ENCODE data around the gene PARP1. TPM values are rescaled to one million over a fixed set of nuclear protein-coding genes. Genes with fewer than 3 reads are reported as not detected.

Gene PARP1
- total RNA-seq, 1 donor from 2014 or later: 18.4 TPM

DNA sequence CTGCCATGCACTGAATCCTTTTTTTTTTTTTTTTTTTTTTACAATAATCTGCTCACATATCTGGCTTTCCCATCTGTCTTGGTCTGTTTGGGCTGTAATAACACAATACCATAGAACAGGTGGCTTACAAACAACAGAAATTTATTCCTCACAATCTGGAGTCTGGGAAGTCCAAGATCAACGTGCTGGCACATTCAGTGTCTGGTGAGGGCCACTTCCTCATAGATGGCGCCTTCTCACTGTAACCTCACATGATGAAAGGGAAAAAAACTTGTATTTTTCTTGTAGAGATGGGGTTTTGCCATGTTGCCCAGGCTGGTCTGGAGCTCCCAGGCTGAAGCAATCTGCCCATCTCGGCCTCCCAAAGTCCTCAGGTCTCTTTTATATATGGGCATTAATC lies 13.0 kb upstream of the PARP1 start:
- no peak for FAIRE-seq
- Histone ChIP-seq H3K27me3 (ENCODE audit: control insufficient read depth, insufficient read depth, low read length) (no peaks in the 10 kb centered on the region), H3K36me3 (ENCODE audit: control insufficient read depth, insufficient read depth, low read length) (no peaks in the 10 kb centered on the region), H3K4me3 (ENCODE audit: low read depth, low read length) (no peak overlapping the region)
- TF ChIP-seq, protein P1, sequence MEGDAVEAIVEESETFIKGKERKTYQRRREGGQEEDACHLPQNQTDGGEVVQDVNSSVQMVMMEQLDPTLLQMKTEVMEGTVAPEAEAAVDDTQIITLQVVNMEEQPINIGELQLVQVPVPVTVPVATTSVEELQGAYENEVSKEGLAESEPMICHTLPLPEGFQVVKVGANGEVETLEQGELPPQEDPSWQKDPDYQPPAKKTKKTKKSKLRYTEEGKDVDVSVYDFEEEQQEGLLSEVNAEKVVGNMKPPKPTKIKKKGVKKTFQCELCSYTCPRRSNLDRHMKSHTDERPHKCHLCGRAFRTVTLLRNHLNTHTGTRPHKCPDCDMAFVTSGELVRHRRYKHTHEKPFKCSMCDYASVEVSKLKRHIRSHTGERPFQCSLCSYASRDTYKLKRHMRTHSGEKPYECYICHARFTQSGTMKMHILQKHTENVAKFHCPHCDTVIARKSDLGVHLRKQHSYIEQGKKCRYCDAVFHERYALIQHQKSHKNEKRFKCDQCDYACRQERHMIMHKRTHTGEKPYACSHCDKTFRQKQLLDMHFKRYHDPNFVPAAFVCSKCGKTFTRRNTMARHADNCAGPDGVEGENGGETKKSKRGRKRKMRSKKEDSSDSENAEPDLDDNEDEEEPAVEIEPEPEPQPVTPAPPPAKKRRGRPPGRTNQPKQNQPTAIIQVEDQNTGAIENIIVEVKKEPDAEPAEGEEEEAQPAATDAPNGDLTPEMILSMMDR (IDR thresholded peaks at IDR 0.05; ENCODE audit: insufficient read depth, low read length, severe bottlenecking): no peak
- DNase-seq (ENCODE audit: low read depth): no peak

DNA sequence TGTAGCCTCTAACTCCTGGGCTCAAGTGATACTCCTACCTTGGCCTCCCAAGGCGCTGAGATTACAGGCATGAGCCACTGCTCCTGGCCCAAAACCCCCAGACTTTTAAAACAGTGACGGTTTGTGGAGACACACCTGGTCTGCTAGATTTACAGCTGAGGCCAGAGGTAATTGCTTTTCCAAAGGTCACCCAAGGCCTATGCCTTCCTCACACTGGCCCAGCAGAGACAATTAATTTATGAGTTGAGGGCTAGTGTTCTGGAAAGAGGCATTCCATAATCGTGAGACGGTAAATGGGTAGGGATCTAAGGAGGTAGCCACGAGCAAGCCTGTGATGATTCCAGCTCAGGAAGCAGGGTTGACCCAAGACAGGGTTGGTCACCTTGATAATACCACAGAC lies 12.4 kb upstream of the PARP1 start:
- Histone ChIP-seq H3K27me3 (ENCODE audit: control insufficient read depth, insufficient read depth, low read length) (no peaks in the 10 kb centered on the region), H3K4me3 (ENCODE audit: low read depth, low read length) (no peak overlapping the region), H3K36me3 (ENCODE audit: control insufficient read depth, insufficient read depth, low read length) (no peaks in the 10 kb centered on the region)
- TF ChIP-seq, protein P1 (IDR thresholded peaks at IDR 0.05; ENCODE audit: insufficient read depth, low read length, severe bottlenecking): no peak
- DNase-seq (ENCODE audit: low read depth): no peak
- FAIRE-seq: no peak

DNA sequence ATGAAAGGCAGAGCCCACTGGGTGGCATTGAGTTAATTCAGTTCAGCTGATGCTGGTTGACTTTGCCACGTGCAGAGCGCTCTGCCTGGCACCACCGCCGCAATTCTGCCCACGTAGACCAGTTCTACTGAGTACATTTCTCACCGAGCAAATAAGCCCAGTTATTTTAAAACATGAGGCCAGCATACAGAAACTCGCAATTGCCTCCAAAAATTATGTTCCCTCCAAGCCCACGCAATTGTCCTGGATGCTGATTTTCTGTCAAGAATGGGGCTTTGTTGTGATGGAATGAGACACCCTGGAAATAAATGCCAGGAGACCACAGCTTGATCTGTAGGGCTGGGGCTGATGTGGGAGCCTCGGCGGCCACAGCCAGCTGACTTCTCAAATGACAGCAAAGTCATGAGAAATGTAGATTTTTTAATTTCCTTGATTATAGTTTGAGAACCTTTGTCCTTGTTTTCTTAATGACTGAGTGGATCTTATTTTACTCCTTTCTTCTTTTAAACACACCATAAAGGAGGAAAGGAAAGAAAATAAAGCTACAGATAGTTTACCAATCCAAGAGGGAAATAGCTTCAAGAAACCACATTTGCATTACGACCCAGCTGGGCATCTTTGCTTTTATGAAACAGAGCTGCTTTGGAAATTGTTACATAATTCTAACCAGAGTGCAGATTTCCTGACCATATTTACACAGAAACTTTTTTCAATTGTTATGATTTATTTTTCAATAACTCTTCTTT lies 11.6 kb upstream of the PARP1 start:
- TF ChIP-seq, protein P1 (IDR thresholded peaks at IDR 0.05; ENCODE audit: insufficient read depth, low read length, severe bottlenecking): no peak
- Histone ChIP-seq H3K36me3 (ENCODE audit: control insufficient read depth, insufficient read depth, low read length) (no peaks in the 10 kb centered on the region), H3K27me3 (ENCODE audit: control insufficient read depth, insufficient read depth, low read length) (no peaks in the 10 kb centered on the region), H3K4me3 (ENCODE audit: low read depth, low read length) (no peak overlapping the region)
- no peak for DNase-seq (ENCODE audit: low read depth)
- FAIRE-seq: no peak

DNA sequence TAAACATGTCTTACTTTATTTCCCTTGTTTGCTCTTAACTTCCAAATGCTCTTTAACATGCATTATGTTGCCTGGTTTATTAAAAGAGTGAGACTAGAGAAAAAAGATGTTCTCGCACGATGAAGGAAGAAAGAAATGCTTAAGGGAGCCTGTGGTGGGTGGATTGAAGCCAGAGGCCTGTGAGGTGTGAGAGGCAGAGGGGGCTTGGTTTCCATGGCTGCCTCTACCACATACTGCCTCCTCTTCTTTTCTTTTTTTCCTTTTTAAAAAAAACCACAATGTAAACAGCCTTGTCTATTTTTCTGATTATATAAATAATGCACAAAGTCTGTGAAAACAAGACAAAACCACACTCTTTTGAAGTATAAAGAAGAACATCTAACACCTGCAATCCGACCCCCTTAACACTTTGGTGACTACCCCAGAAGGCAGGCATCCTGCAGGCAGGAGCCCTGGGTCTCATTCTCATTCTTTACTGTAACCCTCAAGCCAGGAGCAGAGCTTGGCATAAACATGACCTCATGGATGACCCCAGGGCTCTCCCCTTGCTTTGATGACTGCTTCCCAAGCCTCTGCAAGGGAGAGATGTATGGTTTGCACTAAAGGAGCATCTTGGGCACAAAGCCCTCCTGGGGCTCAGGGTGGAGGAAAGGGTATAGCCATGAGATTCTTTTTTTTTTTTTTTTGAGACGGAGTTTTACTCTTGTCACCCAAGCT lies 10.1 kb upstream of the PARP1 start:
- no peak overlapping the region for H3K4me3 ChIP-seq (ENCODE audit: low read depth, low read length)
- TF ChIP-seq, protein P1 (IDR thresholded peaks at IDR 0.05; ENCODE audit: insufficient read depth, low read length, severe bottlenecking): no peak
- no peaks in the 10 kb centered on the region for H3K36me3 ChIP-seq (ENCODE audit: control insufficient read depth, insufficient read depth, low read length)
- DNase-seq (ENCODE audit: low read depth): no peak
- no peaks in the 10 kb centered on the region for H3K27me3 ChIP-seq (ENCODE audit: control insufficient read depth, insufficient read depth, low read length)
- FAIRE-seq: no peak

DNA sequence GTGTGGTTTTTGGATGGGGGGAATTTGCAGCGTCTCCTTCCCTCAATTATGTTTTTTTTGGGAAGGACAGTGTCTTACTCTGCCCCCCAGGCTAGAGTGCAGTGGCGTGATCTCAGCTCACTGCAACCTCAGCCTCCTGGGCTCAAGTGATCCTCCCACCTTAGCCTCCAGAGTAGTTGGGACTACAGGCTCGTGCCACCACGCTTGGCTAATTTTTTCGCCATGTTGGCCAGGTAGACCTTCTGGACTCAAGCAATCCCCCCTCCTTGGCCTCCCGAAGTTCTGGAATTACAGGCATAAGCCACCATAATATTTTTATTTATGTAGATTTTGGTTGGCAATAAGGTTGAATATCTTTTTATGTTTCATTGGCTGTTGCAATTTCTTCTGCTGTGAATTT lies 9.5 kb upstream of the PARP1 start:
- no peak for DNase-seq (ENCODE audit: low read depth)
- Histone ChIP-seq H3K4me3 (ENCODE audit: low read depth, low read length) (no peak overlapping the region), H3K36me3 (ENCODE audit: control insufficient read depth, insufficient read depth, low read length) (no peaks in the 10 kb centered on the region), H3K27me3 (ENCODE audit: control insufficient read depth, insufficient read depth, low read length) (no peaks in the 10 kb centered on the region)
- no peak for FAIRE-seq
- TF ChIP-seq, protein P1 (IDR thresholded peaks at IDR 0.05; ENCODE audit: insufficient read depth, low read length, severe bottlenecking): no peak

Data from bronchial epithelial cell (primary cell).